ENCODE measurements around the gene BCL2L11. TPM values are rescaled to one million over a fixed set of nuclear protein-coding genes. Genes with fewer than 3 reads are reported as not detected.

Gene BCL2L11
- total RNA-seq, 1 donor from 2014 or later: 90.1 TPM

DNA sequence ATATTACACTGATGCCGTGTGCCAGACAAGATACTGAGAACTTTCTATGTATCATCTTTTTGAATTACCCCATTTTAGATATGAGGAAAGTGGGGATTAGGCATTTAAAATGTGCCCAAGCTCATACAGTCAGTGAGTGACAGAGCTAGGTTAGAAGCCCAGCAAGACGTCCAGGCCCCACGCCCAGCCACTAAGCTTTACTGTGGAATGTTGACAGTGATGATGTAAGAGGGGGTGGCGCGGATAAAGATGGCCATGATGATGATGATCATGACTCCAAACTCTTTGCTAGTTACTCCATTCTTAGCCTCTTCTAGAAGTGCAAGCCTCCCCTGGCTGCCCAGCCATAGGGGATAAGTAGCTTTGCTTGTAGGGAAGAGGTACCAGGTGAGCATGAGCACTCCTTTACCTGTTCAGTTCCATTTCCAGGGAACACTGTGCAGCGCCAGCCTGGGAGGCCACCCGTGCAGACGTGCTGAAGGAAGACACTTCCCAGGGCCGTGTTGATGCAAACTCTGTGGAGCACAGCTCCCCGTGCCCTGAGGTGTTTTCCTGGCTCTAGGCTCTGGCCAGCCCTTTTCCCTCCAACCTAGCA lies 65.5 kb downstream of the BCL2L11 start:
- no peaks in the 10 kb centered on the region for H3K36me3 ChIP-seq
- no peak overlapping the region for H3K4me3 ChIP-seq
- DNase-seq (ENCODE audit: extremely low spot score in 2 of 2): peak; percentile 46 to 56
- no peaks in the 10 kb centered on the region for H3K9me3 ChIP-seq
- no peak overlapping the region for H3K27ac ChIP-seq
- intact Hi-C loops (cut with DNase I): no loop called here
- no peaks in the 10 kb centered on the region for H3K27me3 ChIP-seq
- peaks cover 9% of the 10 kb centered on the region for H3K4me1 ChIP-seq
- no peak for TF ChIP-seq POLR2AphosphoS5 (IDR thresholded peaks at IDR 0.05; ENCODE audit: insufficient read depth in 1 of 2, low read depth in 1 of 2)
- TF ChIP-seq, protein P1, sequence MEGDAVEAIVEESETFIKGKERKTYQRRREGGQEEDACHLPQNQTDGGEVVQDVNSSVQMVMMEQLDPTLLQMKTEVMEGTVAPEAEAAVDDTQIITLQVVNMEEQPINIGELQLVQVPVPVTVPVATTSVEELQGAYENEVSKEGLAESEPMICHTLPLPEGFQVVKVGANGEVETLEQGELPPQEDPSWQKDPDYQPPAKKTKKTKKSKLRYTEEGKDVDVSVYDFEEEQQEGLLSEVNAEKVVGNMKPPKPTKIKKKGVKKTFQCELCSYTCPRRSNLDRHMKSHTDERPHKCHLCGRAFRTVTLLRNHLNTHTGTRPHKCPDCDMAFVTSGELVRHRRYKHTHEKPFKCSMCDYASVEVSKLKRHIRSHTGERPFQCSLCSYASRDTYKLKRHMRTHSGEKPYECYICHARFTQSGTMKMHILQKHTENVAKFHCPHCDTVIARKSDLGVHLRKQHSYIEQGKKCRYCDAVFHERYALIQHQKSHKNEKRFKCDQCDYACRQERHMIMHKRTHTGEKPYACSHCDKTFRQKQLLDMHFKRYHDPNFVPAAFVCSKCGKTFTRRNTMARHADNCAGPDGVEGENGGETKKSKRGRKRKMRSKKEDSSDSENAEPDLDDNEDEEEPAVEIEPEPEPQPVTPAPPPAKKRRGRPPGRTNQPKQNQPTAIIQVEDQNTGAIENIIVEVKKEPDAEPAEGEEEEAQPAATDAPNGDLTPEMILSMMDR (IDR thresholded peaks at IDR 0.05): no peak
- no peak for TF ChIP-seq POLR2A (IDR thresholded peaks at IDR 0.05)

GRCh38 chr2:111186933-111187332 lies 66.2 kb downstream of the BCL2L11 start:
- Histone ChIP-seq H3K36me3 (no peaks in the 10 kb centered on the region), H3K4me1 (peaks cover 9% of the 10 kb centered on the region), H3K27me3 (no peaks in the 10 kb centered on the region), H3K27ac (no peak overlapping the region), H3K4me3 (no peak overlapping the region), H3K9me3 (no peaks in the 10 kb centered on the region)
- DNase-seq (ENCODE audit: extremely low spot score in 2 of 2): peak; percentile 52 to 67
- intact Hi-C loops (cut with DNase I): no loop called here
- no peak for TF ChIP-seq POLR2AphosphoS5 (IDR thresholded peaks at IDR 0.05; ENCODE audit: insufficient read depth in 1 of 2, low read depth in 1 of 2)
- no peak for TF ChIP-seq POLR2A (IDR thresholded peaks at IDR 0.05)
- TF ChIP-seq, protein P1 (IDR thresholded peaks at IDR 0.05): no peak

DNA sequence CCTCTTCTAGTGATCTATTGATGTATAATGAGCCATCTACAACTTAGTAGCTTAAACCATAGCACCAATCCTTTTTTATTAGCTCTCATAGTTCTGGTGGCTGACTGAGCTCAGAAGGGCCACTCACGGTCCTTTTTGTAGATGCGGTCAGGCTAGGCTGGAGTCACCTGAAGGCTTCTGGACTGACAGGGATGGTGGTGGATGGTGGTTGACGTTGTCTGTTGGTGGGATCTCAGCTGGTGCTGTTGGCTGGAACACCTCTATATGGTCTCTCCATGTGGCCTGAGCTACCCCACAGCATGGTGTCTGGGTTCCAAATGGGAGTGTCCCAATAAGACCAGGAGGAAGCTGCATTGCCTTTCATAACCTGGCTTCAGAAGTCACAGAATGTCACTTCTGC lies 68.0 kb downstream of the BCL2L11 start:
- no peaks in the 10 kb centered on the region for H3K36me3 ChIP-seq
- peaks cover 9% of the 10 kb centered on the region for H3K4me1 ChIP-seq
- peak; percentile 61 to 74 for DNase-seq (ENCODE audit: extremely low spot score in 2 of 2)
- H3K4me3 ChIP-seq: no peak overlapping the region
- H3K27ac ChIP-seq: no peak overlapping the region
- TF ChIP-seq POLR2AphosphoS5 (IDR thresholded peaks at IDR 0.05; ENCODE audit: insufficient read depth in 1 of 2, low read depth in 1 of 2) (no peak), POLR2A (IDR thresholded peaks at IDR 0.05) (no peak)
- TF ChIP-seq, protein P1 (IDR thresholded peaks at IDR 0.05): no peak
- no peaks in the 10 kb centered on the region for H3K9me3 ChIP-seq
- H3K27me3 ChIP-seq: no peaks in the 10 kb centered on the region
- intact Hi-C loops (cut with DNase I): no loop called here

- no peak overlapping the region for H3K27ac ChIP-seq
- H3K9me3 ChIP-seq: no peaks in the 10 kb centered on the region
- DNase-seq (ENCODE audit: extremely low spot score in 2 of 2): peak; percentile 42 to 58
- no peaks in the 10 kb centered on the region for H3K36me3 ChIP-seq
- peaks cover 9% of the 10 kb centered on the region for H3K4me1 ChIP-seq
- intact Hi-C loops (cut with DNase I): no loop called here
- no peak for TF ChIP-seq POLR2AphosphoS5 (IDR thresholded peaks at IDR 0.05; ENCODE audit: insufficient read depth in 1 of 2, low read depth in 1 of 2)
- TF ChIP-seq, protein P1 (IDR thresholded peaks at IDR 0.05): no peak
- TF ChIP-seq POLR2A (IDR thresholded peaks at IDR 0.05): no peak
- no peak overlapping the region for H3K4me3 ChIP-seq
- no peaks in the 10 kb centered on the region for H3K27me3 ChIP-seq
Measured at GRCh38 chr2:111189106-111189505, 68.4 kb downstream of the BCL2L11 start.

- intact Hi-C loops (cut with DNase I): no loop called here
- no peaks in the 10 kb centered on the region for H3K27me3 ChIP-seq
- no peaks in the 10 kb centered on the region for H3K9me3 ChIP-seq
- no peaks in the 10 kb centered on the region for H3K36me3 ChIP-seq
- no peak overlapping the region for H3K4me3 ChIP-seq
- TF ChIP-seq POLR2A (IDR thresholded peaks at IDR 0.05) (no peak), POLR2AphosphoS5 (IDR thresholded peaks at IDR 0.05; ENCODE audit: insufficient read depth in 1 of 2, low read depth in 1 of 2) (no peak)
- TF ChIP-seq, protein P1 (IDR thresholded peaks at IDR 0.05): no peak
- DNase-seq (ENCODE audit: extremely low spot score in 2 of 2): peak; percentile 71 to 72
- no peak overlapping the region for H3K27ac ChIP-seq
- H3K4me1 ChIP-seq: no peaks in the 10 kb centered on the region
Measured at GRCh38 chr2:111190816-111191540, 70.3 kb downstream of the BCL2L11 start.

Measured in vagina (tissue), 2 donors.